NCI-H2107 treated with DMSO at 0.1 percent for 48 hours (cell line): ENCODE results near the gene BTBD7.

Experiments used
- DNase-seq: peaks from one replicate; lab custom pipeline; 2025; ENCODE audit not compliant: unreplicated experiment; lab: John Stamatoyannopoulos, UW

Gene BTBD7

GRCh38 chr14:93302688-93303581 lies 29.9 kb downstream of the BTBD7 start:
- DNase-seq, result no peak

- no peak for DNase-seq
These were observed 30.9 kb downstream of the BTBD7 start for GRCh38 chr14:93301821-93302447.

- no peak for DNase-seq
These were observed 33.0 kb downstream of the BTBD7 start for GRCh38 chr14:93299866-93300265.

GRCh38 chr14:93299416-93299815 lies 33.4 kb downstream of the BTBD7 start:
- DNase-seq, result no peak

GRCh38 chr14:93295541-93296220 lies 37.2 kb downstream of the BTBD7 start:
- DNase-seq, result peak; percentile 14

- DNase-seq, result no peak
These were observed 46.5 kb downstream of the BTBD7 start for GRCh38 chr14:93286212-93286890.

GRCh38 chr14:93285044-93285443 lies 47.8 kb downstream of the BTBD7 start:
- no peak for DNase-seq

- DNase-seq, result no peak
These were observed 50.9 kb downstream of the BTBD7 start for GRCh38 chr14:93281937-93282336.

GRCh38 chr14:93280743-93281142 lies 52.1 kb downstream of the BTBD7 start:
- DNase-seq, result no peak

- no peak for DNase-seq
These were observed 56.7 kb downstream of the BTBD7 start for GRCh38 chr14:93276031-93276716.

- no peak for DNase-seq
These were observed 58.6 kb downstream of the BTBD7 start for GRCh38 chr14:93274055-93274806.

GRCh38 chr14:93271111-93271510 lies 61.7 kb downstream of the BTBD7 start:
- no peak for DNase-seq

GRCh38 chr14:93269341-93270068 lies 63.3 kb downstream of the BTBD7 start:
- no peak for DNase-seq

GRCh38 chr14:93268406-93268805 lies 64.4 kb downstream of the BTBD7 start:
- no peak for DNase-seq

GRCh38 chr14:93267149-93267711 lies 65.6 kb downstream of the BTBD7 start:
- no peak for DNase-seq

GRCh38 chr14:93266127-93266526 lies 66.7 kb downstream of the BTBD7 start:
- no peak for DNase-seq

GRCh38 chr14:93263416-93263815 lies 69.4 kb downstream of the BTBD7 start:
- no peak for DNase-seq

- no peak for DNase-seq
These were observed 70.4 kb downstream of the BTBD7 start for GRCh38 chr14:93262446-93262845.
